ENCODE results near the gene DDX28.
"Not testable (repeated sequence)": the region's sequence is repeated elsewhere in the genome, so short reads cannot be mapped to it uniquely, and the experiment has no call there.

DDX28 gene

DNA sequence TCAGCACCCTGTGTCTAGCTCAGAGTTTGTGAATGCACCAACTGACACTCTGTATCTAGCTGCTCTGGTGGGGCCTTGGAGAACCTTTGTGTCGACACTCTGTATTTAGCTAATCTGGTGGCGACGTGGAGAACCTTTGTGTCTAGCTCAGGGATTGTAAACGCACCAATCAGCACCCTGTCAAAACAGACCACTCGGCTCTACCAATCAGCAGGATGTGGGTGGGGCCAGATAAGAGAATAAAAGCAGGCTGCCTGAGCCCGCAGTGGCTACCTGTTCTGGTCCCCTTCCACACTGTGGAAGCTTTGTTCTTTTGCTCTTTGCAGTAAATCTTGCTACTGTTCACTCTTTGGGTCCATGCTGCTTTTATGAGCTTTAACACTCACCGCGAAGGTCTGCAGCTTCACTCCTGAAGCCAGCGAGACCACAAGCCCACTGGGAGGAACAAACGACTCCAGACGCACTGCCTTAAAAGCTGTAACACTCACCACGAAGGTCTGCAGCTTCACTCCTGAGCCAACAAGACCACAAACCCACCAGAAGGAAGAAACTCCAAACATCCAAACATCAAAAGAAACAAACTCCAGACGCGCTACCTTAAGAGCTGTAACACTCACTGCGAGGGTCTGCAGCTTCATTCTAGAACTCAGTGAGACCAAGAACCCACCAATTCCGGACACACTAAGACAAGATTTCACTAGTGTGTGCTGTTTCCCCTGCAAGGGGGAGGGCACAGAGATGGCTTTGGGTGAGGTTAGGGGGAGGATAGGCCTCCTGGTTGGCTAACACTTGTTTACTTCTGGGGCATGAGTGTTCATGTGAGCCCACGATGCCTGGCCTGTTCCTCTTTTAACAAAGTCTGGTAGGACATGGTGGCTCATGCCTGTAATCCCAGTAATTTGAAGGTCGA is 24.0 kb downstream of the DDX28 start, which contains the start of gene DPEP2:
Gene DPEP2, minus strand, starts transcription at position 706 of the 910 bp plus-strand sequence. CDS start 6,272 bp downstream, outside the sequence.
- not testable (repeated sequence) for DNase-seq
- intact Hi-C loops (cut with DNase I): loop anchor here (10.0 kb wide), 1 partner anchor 226 kb away; no protein-coding TSS in a partner anchor

DNA sequence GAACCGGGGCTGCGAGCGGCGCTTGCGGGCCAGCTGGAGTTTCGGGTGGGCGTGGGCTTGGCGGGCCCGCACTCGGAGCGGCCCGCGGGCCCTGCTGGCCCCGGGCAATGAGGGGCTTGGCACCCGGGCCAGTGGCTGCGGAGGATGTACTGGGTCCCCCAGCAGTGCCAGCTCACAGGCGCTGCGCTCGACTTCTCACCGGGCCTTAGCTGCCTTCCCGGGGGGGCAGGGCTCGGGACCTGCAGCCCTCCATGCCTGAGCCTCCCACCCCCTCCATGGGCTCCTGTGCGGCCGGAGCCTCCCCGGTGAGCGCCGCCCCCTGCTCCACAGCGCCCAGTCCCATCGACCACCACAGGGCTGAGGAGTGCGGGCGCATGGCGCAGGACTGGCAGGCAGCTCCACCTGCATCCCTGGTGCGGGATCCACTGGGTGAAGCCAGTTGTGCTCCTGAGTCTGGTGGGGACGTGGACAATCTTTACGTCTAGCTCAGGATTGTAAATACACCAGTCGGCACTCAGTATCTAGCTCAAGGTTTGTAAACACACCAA is 24.7 kb downstream of the DDX28 start:
- intact Hi-C loops (cut with DNase I): loop anchor here (10.0 kb wide), 1 partner anchor 226 kb away; no protein-coding TSS in a partner anchor
- not testable (repeated sequence) for DNase-seq

- intact Hi-C loops (cut with DNase I): loop anchor here (10.0 kb wide), 1 partner anchor 228 kb away; no protein-coding TSS in a partner anchor
- no peak for DNase-seq
Observed at GRCh38 chr16:67996666-67997065, 26.4 kb downstream of the DDX28 start.

GRCh38 chr16:67995423-67995822 is 27.6 kb downstream of the DDX28 start:
- intact Hi-C loops (cut with DNase I): loop anchor here (10.0 kb wide), 1 partner anchor 229 kb away; no protein-coding TSS in a partner anchor

GRCh38 chr16:67994040-67994408 is 29.0 kb downstream of the DDX28 start:
- intact Hi-C loops (cut with DNase I): loop anchor here (10.0 kb wide), 1 partner anchor 231 kb away; no protein-coding TSS in a partner anchor
- DNase-seq: not testable (repeated sequence)

More at GRCh38 chr16:67995423-67995822, 27.6 kb downstream of the DDX28 start:
- no peak for DNase-seq

DNA sequence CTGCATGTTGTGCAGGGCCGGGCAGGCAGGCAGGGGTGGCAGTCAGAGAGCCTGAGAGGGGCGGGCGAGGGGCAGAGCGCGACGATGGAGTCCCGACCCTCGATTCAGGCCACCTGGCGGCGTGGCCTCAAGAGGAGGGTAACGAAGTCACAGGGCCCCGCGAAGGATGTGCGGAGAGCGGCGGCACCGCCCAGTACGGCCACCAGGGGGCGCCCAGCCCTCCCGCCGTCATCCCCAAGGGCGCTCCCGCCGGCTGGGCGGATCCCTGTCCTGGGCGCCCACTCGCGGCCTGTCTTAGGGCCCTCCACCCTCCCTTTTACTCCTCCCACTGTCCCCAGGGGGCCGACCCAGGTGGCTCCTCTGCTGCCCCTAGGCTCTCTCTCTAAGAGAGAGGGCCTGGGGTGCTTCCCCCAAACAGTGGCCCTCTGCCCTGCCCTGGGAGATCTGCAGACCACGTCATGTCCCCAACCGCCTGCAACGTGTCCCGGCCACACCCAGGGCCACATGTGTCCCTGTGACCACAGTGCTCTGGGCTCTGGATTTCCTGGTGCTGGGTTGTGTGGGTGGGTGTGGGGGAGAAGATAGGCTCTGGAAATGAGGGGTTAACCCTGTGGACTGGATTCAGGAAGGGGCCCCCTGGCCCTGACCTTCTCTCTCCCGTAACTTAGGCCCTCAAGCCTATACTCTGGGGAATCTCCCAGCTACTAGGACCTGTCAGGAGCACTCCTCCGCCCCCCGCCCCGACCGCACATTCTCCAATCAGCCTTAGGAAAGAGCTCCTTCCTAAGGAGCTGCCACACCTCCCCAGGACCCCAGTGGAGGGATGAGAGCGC is 29.6 kb downstream of the DDX28 start:
- intact Hi-C loops (cut with DNase I): loop anchor here (10.0 kb wide), 1 partner anchor 231 kb away; no protein-coding TSS in a partner anchor
- peak; percentile 20 to 94 (median 64) for DNase-seq

GRCh38 chr16:67992661-67993206 is 30.3 kb downstream of the DDX28 start:
- DNase-seq: no peak
- intact Hi-C loops (cut with DNase I): loop anchor here (10.0 kb wide), 1 partner anchor 232 kb away; no protein-coding TSS in a partner anchor

DNA sequence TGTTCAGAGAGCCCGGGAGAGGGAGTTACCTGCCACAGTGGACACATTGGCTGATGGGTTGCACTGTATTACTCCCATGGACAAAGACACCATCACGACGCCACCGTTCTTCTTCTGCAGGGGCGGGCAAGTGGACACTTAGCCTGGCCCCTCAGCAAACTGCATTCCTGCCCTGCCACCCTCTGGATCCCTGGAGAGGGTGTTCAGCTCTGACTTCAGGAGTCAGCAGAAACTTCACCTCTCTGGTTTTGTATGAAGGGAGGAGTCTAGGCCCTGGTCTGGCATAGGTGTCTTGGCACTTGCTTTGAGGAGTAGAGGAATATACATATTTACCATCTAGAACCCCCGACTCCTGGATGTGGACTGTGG is 33.0 kb downstream of the DDX28 start:
- intact Hi-C loops (cut with DNase I): loop anchor here (10.0 kb wide), 1 partner anchor 235 kb away; no protein-coding TSS in a partner anchor
- no peak for DNase-seq

DNA sequence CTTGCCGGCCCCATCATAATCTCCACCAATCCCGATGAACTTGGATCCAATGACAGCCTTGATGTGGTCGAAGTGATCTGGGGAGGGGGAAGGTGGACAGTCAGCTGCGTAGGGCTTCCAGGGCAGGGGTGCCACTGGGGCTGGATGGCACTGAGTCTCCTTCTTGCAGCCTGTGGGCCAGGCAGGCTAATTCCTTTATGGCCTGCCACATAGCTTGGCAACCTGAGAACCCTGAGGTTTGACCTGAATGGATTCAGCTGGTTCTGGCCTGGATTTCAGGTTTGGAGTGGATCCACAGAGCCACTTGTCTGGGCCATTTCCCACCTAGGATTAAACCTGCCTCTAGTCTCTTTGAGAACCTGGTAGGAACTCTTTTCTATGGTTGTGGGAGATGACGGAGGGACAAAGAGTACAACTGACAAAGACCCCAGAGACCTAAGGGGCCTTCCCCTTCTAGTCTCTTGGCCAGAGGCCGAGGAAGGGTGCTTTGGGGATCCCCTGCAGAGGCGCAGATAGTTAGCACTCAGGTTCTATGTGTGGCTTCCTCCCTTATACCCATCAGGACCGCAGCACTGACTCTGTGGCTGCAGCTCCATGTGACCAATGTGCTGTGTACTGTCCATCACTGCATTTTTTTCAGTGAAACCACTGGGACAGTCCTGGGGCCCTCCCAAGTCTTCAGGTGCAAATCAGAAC is 33.6 kb downstream of the DDX28 start:
- no peak for DNase-seq
- intact Hi-C loops (cut with DNase I): loop anchor here (10.0 kb wide), 1 partner anchor 235 kb away; no protein-coding TSS in a partner anchor

DNA sequence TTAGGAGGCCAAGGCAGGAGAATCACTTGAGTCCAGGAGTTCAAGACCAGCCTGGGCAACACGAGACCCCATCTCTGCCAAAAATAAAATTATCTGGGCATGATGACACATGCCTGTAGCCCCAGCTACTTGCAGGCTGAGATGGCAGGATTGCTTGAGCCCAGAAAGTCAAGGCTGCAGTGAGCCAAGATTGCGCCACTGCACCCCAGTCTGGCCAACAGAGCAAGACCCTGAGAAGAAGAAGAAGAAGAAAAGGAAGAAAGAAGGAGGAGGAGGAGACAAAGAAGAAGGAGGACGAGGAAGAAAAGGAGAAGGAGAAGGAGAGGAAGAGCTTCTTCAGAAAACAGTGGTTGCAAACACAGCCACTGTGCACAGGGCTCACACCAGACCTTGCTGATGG is 34.4 kb downstream of the DDX28 start:
- no peak for DNase-seq
- intact Hi-C loops (cut with DNase I): no loop called here

DNA sequence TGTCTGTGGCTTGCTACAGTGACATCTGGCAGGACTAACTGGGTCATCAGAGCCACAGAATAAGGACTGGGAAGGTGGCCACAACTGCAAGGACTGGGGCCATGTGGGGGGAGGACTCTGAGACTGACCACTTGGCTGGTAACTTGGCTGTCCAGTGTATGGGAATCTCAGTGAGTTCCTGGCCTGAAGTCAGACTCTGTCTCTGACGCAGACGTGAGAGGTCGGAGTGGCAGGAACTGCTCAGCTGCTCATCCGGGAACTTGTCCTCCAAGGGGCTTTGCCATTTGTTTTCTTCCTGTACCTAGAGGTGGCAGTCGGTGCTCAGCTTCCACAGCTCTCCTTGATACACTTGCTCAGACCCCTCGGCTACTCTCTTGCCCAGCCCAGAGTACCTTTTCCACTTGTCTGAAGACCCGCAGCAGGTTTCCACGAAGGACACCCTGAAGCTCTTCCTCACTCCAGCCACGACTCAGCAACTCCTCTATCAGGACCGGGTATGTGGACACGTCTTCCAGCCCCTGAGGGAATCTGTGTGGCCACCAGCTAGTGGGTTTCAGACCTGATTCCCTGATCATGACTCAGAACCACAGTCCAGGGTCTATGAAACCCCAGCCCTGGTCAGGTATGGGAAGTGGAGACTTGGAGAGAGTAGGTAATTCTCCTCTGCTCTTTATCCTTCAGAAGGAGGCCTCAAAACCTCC is 35.4 kb downstream of the DDX28 start:
- DNase-seq: no peak
- intact Hi-C loops (cut with DNase I): no loop called here

DNA sequence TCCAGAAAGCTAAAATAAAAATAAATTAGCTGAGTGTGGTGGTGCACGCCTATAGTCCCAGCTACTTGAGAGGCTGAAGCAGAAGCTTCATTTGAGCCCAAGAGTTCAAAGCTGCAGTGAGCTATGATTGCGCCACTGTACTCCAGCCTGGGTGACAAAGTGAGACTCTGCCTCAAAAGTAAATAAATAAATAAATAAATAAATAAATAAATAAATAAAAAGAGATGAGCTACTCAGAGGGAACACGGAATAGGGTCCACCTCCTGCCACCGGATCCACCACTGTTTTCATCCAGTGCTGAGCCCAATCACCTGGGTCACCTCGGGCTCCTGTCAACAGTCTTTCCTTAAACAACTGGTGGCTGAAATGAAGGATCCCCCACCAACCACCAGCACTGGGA is 36.1 kb downstream of the DDX28 start:
- DNase-seq: no peak
- intact Hi-C loops (cut with DNase I): no loop called here

- no peak for DNase-seq
- intact Hi-C loops (cut with DNase I): no loop called here
Observed at GRCh38 chr16:67982011-67982696, 40.9 kb downstream of the DDX28 start.

GRCh38 chr16:67979955-67980678 is 42.9 kb downstream of the DDX28 start, which contains the start of gene DPEP3:
DPEP3 (minus strand) TSS chr16:67980499; CDS start chr16:67980380, 119 bp downstream.
- intact Hi-C loops (cut with DNase I): no loop called here
- DNase-seq: no peak

DNA sequence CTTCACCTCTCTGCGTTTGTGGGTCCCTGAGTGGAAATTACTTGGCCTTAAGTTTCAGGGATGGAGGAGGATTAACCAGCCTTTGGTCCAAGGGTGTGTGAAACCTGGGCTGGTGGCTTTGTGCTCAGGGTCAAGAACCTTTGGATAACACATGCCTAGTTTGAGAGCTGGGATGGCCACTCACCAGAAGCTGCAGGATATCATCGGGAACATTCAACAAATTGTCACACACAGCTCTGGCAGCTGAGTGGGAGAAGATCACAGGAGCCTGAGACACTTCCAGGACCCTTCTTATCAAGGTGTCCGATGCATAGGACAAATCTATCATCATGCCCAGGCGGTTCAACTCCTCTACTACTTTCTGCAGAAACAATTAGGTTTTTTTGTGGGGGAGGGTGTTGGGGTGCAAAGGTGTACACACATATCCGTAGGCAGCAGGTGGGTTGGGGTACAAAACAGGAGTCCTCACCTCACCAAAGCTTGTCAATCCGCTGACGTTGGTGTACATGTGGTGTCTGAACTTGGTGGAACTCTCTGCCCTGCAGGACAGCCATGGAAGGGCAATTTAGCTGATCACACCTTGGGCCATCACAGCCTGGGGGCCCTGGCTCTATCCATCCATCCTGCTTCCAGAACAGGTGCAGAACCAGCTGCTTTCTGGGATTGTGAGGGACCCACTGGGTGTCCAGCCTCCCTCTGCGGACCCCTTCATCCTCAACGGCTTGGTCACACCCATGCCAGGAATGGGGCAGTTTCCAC is 45.4 kb downstream of the DDX28 start:
- intact Hi-C loops (cut with DNase I): no loop called here

GRCh38 chr16:67977005-67977404 is 46.0 kb downstream of the DDX28 start:
- intact Hi-C loops (cut with DNase I): no loop called here
- peak in 1 of 10 donors; percentile 44 for DNase-seq

More for the DNA sequence above, 45.4 kb downstream of the DDX28 start:
- no peak for DNase-seq

GRCh38 chr16:67976205-67976604 is 46.8 kb downstream of the DDX28 start:
- intact Hi-C loops (cut with DNase I): no loop called here
- no peak for DNase-seq
